HG03066 (cell line): ENCODE data around the gene SLC16A14.

Experiments
- ATAC-seq: cut with Tn5 transposase; IDR thresholded peaks from one replicate; pipeline ENCODE4 v1.9.1; 2021; ENCODE audit warnings: low read depth; ENCODE audit not compliant: unreplicated experiment

Gene SLC16A14

DNA sequence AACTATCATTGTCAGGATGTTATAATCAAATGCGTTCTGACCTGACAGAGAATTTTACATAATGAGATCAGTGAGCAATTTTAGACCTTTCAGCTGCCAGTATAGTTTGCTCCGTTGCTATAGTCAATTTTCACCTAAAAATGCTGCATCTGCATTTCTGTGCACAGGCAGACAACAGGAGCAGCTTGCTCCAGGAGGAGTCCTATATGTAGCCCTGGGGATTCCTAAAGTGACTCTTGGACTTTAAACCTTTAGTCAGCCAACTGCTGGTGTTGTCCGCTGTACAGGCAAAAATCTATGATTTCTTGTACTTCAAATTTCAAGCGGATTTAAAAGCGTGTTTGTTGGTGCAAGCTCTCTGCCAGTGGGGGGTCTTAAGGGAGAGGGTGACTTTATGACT, 25.7 kb downstream of the SLC16A14 start:
- ATAC-seq, result no peak

DNA sequence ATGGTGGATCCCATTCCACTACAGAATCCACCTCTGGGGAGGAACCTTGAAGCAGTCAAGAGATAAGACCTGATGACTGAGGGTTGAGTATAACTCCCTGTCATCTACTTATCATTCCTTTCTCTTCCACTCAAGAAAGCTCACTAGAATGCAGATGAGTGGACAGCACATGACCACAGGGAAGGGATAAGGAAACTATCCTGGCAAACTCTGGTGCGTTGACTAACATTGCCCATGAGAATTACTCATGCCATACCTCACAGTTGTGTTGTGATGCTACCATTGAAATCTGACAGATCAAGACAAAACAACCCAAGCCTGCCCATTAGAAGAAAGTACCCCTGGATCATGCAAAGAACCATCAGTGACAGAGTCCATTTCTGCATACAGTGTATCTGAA, 26.5 kb downstream of the SLC16A14 start:
- ATAC-seq, result no peak

DNA sequence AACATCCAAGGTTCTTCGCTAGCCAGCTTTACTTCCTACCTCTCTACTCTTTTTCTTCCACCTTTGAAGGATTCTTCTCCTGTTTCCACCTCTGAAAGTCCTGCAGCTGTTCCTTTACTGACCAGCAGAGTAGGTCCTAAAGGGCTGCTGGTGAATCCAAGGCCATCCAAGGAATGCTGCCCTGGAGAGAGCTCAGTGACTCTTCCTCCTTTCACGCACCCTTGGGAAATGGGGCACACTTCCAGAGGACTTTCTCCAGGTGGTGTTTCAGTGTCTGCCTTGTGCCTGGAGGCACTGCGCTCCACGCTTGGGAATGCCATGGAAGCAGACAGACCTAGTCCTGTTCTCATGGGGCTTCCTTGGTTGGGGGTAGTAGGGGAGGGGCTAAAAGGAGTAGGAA, 45.4 kb downstream of the SLC16A14 start:
- no peak for ATAC-seq

DNA sequence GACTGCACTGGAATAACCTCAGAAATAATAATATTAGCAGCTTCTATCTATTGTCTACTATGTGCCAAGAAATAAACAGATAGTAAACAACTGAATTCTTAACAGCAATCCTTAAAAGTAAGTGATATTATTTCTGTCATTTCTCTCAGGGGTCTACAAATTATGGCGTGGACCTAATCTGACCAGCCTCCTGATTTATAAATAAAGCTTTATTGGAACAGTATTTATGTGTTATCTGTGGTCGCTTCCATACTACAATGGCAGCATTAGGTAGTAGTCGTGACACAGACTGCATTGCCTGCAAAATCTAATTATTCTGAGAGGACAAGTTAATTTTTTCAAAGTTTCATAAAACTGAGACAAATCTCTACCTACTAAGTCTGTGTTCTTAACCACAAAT, 49.0 kb downstream of the SLC16A14 start:
- ATAC-seq, result no peak

DNA sequence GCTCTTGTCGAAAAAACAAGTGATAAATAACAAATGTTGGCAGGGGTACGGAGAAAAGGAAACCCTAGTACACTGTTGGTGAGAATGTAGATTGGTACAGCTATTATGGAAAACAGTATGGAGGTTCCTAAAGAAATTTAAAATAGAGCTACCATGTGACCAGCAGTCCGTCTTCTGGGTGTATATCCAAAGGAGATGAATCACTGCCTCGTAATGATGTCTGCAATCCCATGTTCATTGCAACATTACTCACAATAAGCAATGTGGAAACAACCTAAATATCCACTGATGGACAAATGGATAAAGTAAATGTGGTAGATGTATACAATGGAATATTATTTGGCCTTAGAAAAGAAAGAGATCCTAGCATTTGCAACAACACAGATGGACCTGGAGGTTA, 50.6 kb downstream of the SLC16A14 start:
- no peak for ATAC-seq

DNA sequence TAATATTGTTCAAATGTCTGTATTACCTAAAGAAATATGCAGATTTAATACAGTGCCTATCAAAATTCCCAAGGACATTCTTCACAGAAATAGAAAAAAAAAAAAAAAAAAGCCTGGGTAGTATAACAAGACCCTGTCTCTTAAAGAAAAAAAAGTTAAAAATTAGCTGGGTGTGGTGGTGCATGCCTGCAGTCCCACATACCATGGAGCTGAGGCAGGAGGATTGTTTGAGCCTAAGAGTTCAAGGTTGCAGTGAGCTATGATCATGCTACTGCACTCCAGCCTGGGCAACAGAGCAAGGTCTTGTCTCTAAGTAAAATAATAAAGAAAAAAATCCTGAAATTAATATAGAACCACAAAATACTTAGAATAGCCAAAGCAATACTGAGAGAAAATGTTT, 51.9 kb downstream of the SLC16A14 start:
- ATAC-seq, result no peak

DNA sequence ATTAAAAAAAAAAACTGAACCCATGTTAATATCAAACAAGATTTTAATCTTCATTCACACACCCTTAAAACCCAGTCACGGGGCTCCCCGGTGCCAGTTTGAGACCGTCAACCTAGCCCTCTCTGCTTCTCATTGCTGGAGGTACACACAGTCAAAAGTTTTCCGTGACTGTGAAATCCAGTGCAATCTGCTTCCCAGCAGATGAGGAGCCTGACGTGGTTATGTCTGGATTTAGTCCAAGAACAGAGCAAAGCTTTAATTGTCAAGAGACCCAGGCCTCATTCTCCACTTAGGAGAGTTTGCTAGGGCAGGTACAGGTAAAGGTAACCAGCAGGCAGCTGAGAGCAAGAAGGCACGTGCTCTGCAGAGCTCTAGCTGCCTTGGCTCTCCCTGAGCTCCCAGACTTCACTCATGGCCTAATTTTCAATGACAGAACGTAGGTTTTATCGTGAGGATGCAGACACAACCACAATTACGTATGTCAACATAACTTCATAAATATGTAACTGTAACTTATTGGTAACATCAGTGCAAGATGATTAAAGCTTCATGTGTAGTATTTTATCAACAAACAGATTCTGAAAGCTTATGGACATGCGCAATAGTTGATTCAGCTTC, 56.3 kb downstream of the SLC16A14 start:
- ATAC-seq, result no peak

DNA sequence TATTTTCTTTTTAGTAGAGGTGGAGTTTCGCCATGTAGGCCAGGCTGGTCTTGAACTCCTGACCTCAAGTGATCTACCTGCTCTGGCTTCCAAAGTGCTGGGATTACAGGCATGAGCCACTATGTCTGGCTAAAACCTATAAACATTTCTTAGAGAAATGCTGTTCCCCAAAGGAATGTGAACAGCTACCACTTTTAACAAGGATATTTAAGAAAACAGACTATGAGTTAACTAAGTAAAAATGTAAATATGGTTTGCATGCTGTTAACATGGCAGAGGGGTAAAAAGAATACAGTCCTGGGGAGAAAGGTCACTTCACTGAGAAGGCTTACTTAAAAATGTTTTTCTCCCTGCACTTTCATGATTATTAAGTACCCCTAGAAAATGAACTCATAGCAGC, 57.1 kb downstream of the SLC16A14 start:
- ATAC-seq, result no peak

DNA sequence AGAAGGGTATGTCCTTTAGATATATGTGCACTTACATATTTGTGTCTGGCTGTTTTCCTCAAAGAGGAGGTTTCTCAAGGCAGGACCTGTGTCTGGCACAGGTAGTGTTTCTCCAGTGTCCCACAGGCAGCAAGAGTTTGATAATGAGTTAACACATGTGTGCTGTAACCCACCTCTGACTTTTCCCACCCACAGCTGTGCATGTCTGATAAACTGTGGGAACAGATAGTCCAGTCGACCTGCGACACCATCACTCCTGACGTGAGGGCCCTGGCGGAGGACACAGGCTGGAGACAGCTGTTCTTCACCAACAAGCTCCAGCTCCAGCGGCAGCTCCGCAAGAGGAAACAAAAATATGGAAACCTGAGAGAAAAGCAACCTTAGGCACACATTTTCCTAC, 58.2 kb downstream of the SLC16A14 start:
- ATAC-seq, result no peak

DNA sequence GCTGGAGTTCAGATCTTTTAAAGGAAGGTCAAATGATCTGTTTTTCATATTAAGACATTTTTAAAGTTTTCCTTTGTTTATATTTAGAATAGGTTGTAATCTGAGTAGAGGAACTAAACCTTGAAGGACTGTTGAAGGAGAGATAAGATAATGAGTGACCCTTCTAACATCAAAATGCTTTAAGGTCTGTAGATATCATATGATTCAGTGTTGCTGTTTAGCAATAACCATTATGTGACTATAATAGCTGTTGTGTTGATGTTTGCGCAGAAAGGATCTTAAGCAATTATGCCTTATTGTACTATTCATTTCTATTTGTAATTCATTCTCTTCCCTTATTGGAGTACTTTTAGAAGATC, 60.0 kb downstream of the SLC16A14 start:
- ATAC-seq, result peak; percentile 17

DNA sequence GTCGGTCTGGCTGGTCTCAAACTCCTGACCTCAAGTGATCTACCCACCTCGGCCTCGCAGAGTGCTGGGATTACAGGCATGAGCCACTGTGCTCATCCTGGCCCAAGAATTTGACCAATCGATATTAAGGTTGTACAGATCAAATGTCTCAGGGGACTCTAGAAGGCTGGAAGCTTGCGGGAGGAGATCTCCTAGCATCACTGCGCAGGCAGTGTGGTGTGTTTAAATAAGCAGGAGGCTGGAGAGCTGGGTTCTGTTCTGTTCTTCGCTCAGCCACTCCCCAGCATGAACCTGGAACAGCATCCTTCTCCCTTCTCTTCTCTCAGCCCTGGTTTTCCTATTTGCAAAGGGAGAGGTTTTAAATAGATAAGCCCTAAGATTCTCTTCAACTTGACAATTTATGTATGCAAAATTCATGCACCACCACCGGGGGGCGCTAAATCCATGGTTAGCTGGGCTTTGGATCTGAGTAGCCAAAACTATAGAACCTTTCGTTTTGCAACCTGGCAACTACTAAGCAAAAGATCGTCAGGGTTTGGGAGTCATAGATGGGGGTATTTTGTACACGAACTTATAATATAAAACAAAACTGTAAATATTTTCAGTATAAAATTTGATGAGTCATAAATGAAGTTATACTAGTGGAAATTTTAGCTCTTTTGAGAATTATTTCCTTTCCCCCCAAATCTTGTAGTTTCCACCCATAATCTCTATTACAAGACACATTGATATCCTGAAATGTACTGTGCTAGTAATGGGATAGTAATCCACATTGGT, 60.6 kb downstream of the SLC16A14 start:
- peak; percentile 66 for ATAC-seq

DNA sequence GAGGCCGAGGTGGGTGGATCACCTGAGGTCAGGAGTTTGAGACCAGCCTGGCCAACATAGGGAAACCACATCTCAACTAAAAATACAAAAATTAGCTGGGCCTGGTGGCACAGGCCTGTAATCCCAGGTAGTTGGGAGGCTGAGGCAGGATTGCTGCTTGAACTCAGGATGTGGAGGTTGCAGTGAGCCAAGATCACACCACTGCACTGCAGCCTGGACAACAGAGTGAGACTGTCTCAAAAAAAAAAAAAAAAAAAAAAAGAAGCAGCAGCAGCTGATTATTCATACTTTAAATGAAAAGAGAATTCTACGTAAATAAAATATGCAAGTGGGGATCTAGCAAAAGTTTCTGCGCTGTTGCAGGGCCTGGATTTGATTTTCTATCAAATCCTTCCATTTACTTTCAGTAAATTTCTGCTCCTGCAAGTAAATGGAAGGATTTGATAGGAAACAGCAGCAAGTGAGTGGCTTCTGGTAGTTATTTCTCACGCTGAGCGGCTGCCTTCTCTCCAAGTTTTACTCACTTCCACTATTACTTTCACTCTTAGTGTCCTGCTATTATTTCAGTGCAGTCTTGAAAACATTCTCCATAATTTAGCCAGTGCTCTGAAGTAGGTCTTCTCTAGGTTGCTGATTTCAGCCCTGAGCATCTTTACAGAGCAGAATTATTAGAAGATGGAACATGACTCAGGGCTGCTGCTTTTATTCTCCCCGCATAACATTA, 68.4 kb downstream of the SLC16A14 start:
- ATAC-seq, result peak; percentile 96

DNA sequence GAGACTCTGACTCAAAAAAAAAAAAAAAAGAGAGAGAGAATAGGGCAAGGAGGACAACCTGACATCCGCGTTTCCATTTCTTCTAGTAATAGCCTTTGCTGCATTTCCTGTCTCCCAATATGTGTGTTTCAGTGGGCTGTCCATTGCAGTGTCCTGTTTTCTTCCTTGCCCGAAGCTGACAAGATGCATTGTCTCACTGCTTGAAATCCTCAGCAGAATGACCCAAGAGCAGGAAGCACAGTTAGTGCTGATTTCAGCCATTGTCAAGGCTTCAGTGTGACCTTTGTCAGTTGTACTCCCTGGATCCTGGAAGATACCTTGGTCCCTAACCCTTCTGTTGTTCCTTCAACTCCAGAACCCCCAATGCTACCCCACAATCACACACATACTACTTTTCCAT, 71.2 kb downstream of the SLC16A14 start:
- no peak for ATAC-seq

DNA sequence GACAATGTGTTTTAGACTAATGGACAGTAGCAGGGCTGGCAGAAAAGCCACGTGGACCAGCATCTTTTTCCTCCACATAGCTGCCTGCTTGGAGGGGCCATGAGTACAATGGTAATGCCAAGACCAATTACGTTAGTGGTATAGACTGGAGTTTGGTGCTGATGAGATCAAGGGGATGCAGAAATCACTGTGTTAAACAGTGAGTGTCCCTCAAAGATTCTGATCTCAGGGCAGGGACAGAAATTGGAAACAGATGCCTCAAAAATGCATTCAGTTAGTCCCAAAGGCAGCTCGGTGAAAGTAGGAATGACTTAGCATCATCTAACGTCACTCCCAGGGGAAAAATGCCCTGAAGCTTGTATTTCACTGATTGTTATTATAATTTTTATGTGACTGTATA, 72.4 kb downstream of the SLC16A14 start:
- ATAC-seq, result no peak

DNA sequence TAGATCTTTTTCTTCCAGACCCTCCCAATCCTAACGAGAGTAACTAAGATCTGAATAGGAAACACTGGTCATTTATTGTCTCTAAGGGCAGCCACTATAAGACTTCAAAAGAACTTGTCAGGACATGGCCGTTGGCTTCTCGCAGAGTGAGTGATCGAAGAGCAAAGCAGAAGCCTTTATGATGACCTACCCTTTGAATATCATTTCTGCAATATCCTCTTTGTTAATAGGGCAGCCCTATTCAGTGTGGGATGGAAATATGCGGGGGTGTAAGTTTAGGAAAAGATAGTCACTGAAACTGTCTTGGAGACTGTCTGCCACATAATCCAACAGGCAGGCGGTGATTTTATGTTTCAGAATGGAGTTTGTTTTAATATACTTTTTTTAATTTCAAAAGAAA, 75.5 kb downstream of the SLC16A14 start:
- no peak for ATAC-seq
